SU-DHL-6 (cell line): Measurements from ENCODE around the gene LIN7C.

Source experiments
- CTCF ChIP-seq: fragments of 200-600 bp; sonication (generic); IDR thresholded peaks from one replicate; pipeline ENCODE4 v1.5.1; 2017; ENCODE audit warnings: antibody characterized with exemption, mild to moderate bottlenecking, low read length, moderate library complexity; ENCODE audit not compliant: insufficient read depth, poor library complexity, severe bottlenecking
- EZH2phosphoT487 ChIP-seq: fragments of 200-600 bp; sonication (generic), shearing (Covaris generic); conservative IDR thresholded peaks from 2 replicates; pipeline ENCODE4 v1.6.1; 2018; ENCODE audit warnings: mild to moderate bottlenecking, antibody characterized with exemption, low read length, moderate library complexity, mixed read lengths

GRCh38 chr11:27462543-27462942 is 44.0 kb downstream of the LIN7C start:
- TF ChIP-seq CTCF (no peak), EZH2phosphoT487 (no peak)
